ENCODE measurements around the gene TMEM119. TPM values are rescaled to one million over a fixed set of nuclear protein-coding genes. Genes with fewer than 3 reads are reported as not detected.
A peak's percentile ranks its signal among the peaks of the same experiment; 100 is the strongest.

The TMEM119 gene
- total and polyA plus RNA-seq, 2 of the 4 experiments (the other 2 are of a cell fraction): 8.1 to 9.2 TPM

DNA sequence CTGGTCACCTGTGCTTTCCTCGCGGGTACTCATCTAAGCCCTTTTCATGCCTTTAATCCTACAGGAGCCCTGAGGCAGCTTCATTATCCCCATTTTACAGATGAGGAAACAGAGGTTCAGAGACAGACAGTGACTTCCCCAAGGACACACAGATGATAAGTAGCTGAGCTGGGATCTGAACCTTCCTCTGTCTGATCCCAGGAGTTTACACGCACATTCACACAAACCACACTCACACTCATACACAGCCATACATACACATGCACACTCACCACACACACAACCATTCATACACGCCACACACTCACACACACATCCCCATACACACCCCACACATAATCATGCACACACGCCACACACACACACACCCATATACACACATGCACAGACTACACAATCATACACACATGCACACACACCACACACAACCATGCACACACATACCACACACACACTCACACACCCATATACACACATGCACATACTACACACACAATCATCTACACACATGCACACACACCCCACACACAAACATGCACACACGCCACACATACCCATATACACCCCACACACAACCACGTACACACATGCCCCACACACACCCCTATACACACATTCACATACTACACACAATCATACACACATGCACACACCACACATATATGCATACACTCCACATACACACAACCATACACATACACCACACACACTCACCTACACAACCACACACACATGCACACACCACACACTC is 2.7 kb downstream of the TMEM119 start:
- H4K5ac ChIP-seq (ENCODE audit: low read depth, low read length): no peak overlapping the region
- no peak overlapping the region; the same call in 1 of the 2 replicates for H3K14ac ChIP-seq (replicated peaks; ENCODE audit: low read depth, low read length)
- no peak for TF ChIP-seq SMC3 (IDR thresholded peaks at IDR 0.05; ENCODE audit: low read depth, low read length)
- TF ChIP-seq CEBPB (IDR thresholded peaks at IDR 0.05; ENCODE audit: low read depth, low read length): no peak
- TF ChIP-seq, protein P1, sequence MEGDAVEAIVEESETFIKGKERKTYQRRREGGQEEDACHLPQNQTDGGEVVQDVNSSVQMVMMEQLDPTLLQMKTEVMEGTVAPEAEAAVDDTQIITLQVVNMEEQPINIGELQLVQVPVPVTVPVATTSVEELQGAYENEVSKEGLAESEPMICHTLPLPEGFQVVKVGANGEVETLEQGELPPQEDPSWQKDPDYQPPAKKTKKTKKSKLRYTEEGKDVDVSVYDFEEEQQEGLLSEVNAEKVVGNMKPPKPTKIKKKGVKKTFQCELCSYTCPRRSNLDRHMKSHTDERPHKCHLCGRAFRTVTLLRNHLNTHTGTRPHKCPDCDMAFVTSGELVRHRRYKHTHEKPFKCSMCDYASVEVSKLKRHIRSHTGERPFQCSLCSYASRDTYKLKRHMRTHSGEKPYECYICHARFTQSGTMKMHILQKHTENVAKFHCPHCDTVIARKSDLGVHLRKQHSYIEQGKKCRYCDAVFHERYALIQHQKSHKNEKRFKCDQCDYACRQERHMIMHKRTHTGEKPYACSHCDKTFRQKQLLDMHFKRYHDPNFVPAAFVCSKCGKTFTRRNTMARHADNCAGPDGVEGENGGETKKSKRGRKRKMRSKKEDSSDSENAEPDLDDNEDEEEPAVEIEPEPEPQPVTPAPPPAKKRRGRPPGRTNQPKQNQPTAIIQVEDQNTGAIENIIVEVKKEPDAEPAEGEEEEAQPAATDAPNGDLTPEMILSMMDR (conservative IDR thresholded peaks at IDR 0.05; ENCODE audit: low read depth, low read length): no peak
- TF ChIP-seq POLR2A (IDR thresholded peaks at IDR 0.05; ENCODE audit: low read depth, low read length): no peak
- no peak for TF ChIP-seq MAFK (IDR thresholded peaks at IDR 0.05; ENCODE audit: low read depth, low read length)
- TF ChIP-seq RFX5 (IDR thresholded peaks at IDR 0.05; ENCODE audit: low read depth, low read length): no peak
- TF ChIP-seq MAZ (IDR thresholded peaks at IDR 0.05; ENCODE audit: borderline replicate concordance, low read depth, low read length): no peak
- no peak for TF ChIP-seq BHLHE40 (IDR thresholded peaks at IDR 0.05; ENCODE audit: low read depth, low read length)
- TF ChIP-seq CHD1 (IDR thresholded peaks at IDR 0.05; ENCODE audit: low read depth, low read length): no peak
- TF ChIP-seq, protein P2, sequence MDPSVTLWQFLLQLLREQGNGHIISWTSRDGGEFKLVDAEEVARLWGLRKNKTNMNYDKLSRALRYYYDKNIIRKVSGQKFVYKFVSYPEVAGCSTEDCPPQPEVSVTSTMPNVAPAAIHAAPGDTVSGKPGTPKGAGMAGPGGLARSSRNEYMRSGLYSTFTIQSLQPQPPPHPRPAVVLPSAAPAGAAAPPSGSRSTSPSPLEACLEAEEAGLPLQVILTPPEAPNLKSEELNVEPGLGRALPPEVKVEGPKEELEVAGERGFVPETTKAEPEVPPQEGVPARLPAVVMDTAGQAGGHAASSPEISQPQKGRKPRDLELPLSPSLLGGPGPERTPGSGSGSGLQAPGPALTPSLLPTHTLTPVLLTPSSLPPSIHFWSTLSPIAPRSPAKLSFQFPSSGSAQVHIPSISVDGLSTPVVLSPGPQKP (IDR thresholded peaks at IDR 0.05; ENCODE audit: borderline replicate concordance, low read depth, low read length): no peak
- no peak for TF ChIP-seq RCOR1 (IDR thresholded peaks at IDR 0.05; ENCODE audit: insufficient replicate concordance, low read length)
- H4K91ac ChIP-seq (ENCODE audit: insufficient read depth, low read depth, low read length): no peak overlapping the region
- no peak overlapping the region for H3K4me3 ChIP-seq (ENCODE audit: insufficient read depth, low read depth, low read length)
- peaks cover 0 to 7% of the 10 kb centered on the region in 2 experiments; a peak in 2 of 4 replicates for H3K79me1 ChIP-seq (ENCODE audit: low read depth in 1 of 2, low read length in 2 of 2)
- H2AK9ac ChIP-seq (replicated peaks; ENCODE audit: low read depth, low read length, poor library complexity): peak overlapping the region; percentile 80
- no peak overlapping the region for H3K18ac ChIP-seq (ENCODE audit: low read depth, low read length)
- in situ Hi-C loops (cut with MboI; ENCODE audit: low sequenced_read_pairs) (no loop called here), dilution Hi-C loops (cut with HindIII; ENCODE audit: low sequenced_read_pairs, unreplicated experiment) (no loop called here), intact Hi-C loops (cut with micrococcal nuclease) (no loop called here)
- no peak overlapping the region; the same call in 1 of the 2 replicates for H2BK20ac ChIP-seq (ENCODE audit: low read depth, low read length)
- no peak overlapping the region for H3K27ac ChIP-seq (ENCODE audit: insufficient read depth, low read length)
- ATAC-seq (ENCODE audit: low read depth) (no peak), DNase-seq (no peak)
- H2BK5ac ChIP-seq (ENCODE audit: low read depth, low read length, poor library complexity, severe bottlenecking): peak overlapping the region; percentile 53
- no peak overlapping the region; the same call in 1 of the 2 replicates for H3K4me2 ChIP-seq (ENCODE audit: low read depth, low read length)
- WGBS, 2 experiments (ENCODE audit: extremely low coverage in 2 of 2, insufficient read length in 1 of 2): 88 to 100% methylated on average over 1 to 3 of the region's 7 CpGs
- peak overlapping the region; percentile 45; the same call in 1 of the 2 replicates for H2AK5ac ChIP-seq (ENCODE audit: low read depth, low read length)
- H3K9me3 ChIP-seq (ENCODE audit: control insufficient read depth, insufficient read depth, low read length): no peaks in the 10 kb centered on the region
- no peak overlapping the region for H3K56ac ChIP-seq (ENCODE audit: extremely low read depth, insufficient read depth, low read length)
- H4K8ac ChIP-seq (ENCODE audit: low read depth in 2 of 2, low read length in 2 of 2): no peak overlapping the region
- H2AFZ ChIP-seq (replicated peaks; ENCODE audit: low read length, poor library complexity): no peak overlapping the region
- H4K20me1 ChIP-seq (ENCODE audit: insufficient read depth, low read length): no peaks in the 10 kb centered on the region
- H2BK15ac ChIP-seq (ENCODE audit: low read depth, low read length): no peak overlapping the region
- ChIA-PET CTCF (no interaction called here), POLR2A (ENCODE audit: unreplicated experiment) (no interaction called here)
- no peak overlapping the region for H2BK120ac ChIP-seq (ENCODE audit: low read depth, low read length)
- H3K36me3 ChIP-seq (ENCODE audit: control insufficient read depth, insufficient read depth, low read length): peaks cover 2% of the 10 kb centered on the region; the same call in 1 of the 2 replicates
- no peak overlapping the region for H3K9ac ChIP-seq (ENCODE audit: low read depth, low read length)
- H3K4ac ChIP-seq (ENCODE audit: low read depth, low read length): no peak overlapping the region
- H3K27me3 ChIP-seq (ENCODE audit: control insufficient read depth, insufficient read depth, low read length): peaks cover 5% of the 10 kb centered on the region; the same call in 1 of the 2 replicates
- H3K9me1 ChIP-seq (ENCODE audit: insufficient read depth, low read length): peaks cover 7% of the 10 kb centered on the region; the same call in 1 of the 2 replicates
- H3K4me1 ChIP-seq (ENCODE audit: control insufficient read depth, insufficient read depth, low read length): peaks cover 3% of the 10 kb centered on the region; the same call in 1 of the 2 replicates
- no peak overlapping the region for H3K23ac ChIP-seq (ENCODE audit: low read depth, low read length)
- no TSS peak for BruUV-seq (replicated peaks)

Data from IMR-90 (cell line).